A549 treated with Mapracorat at 1 μM for 4 hours (cell line): ENCODE results near the gene HSPB1. TPM values are rescaled to one million over a fixed set of nuclear protein-coding genes. Genes with fewer than 3 reads are reported as not detected.

ENCODE experiments used
- total RNA-seq: library from RNA; stranded (reverse); fragments of 200-300 nt; extraction: Qiagen RNA extraction; gene quantifications from 5 replicates; pipeline ENCODE4 v1.2.3, GENCODE V29; 2022

HSPB1 gene
- total RNA-seq, result 932 to 1,434 TPM (median 1,385 TPM) in 5 replicates

GRCh38 chr7:76302347-76303201 lies at the start of gene HSPB1:
Gene HSPB1, plus strand, starts transcription at chr7:76302673. Its CDS starts 40 bp downstream, at chr7:76302713.

Other genes with a start within 250 kb of the HSPB1 start
- gene SRRM3, start 100.8 kb upstream of the HSPB1 start, total RNA-seq, result 8.0 to 11.6 TPM (median 11.3 TPM) in 5 replicates
- gene YWHAG, start 56.3 kb downstream of the HSPB1 start, total RNA-seq, result 207 to 235 TPM (median 221 TPM) in 5 replicates
- gene SSC4D, start 107.0 kb downstream of the HSPB1 start, total RNA-seq, result 0.73 to 1.5 TPM (median 0.89 TPM) in 5 replicates
- gene ZP3, start 122.3 kb downstream of the HSPB1 start, total RNA-seq, result 17.8 to 21.0 TPM (median 20.2 TPM) in 5 replicates
- gene DTX2, start 159.0 kb downstream of the HSPB1 start, total RNA-seq, result 27.6 to 35.4 TPM (median 29.8 TPM) in 5 replicates
- gene UPK3B, start 207.9 kb downstream of the HSPB1 start, total RNA-seq, result 10.7 to 19.4 TPM (median 17.7 TPM) in 5 replicates
- gene SPDYE16, start 240.6 kb downstream of the HSPB1 start, total RNA-seq, result not detected in 5 replicates